DOHH2 (cell line): Measurements from ENCODE around the gene CRYBA2.

Experiments used
- H3F3A ChIP-seq: fragments of 200-600 bp; sonication (generic), shearing (Covaris generic); 2 replicates; pipeline ENCODE4 v1.6.0; 2016; ENCODE audit warnings: antibody characterized with exemption, mild to moderate bottlenecking; ENCODE audit not compliant: control insufficient read depth, insufficient read depth
- H3K27ac ChIP-seq: fragments of 200-600 bp; sonication (generic); 2 replicates; pipeline ENCODE4 v1.5.1; 2014; ENCODE audit warnings: low read depth, mild to moderate bottlenecking, low read length, moderate library complexity
- H3K27me3 ChIP-seq: fragments of 200-600 bp; sonication (generic); 2 replicates; pipeline ENCODE4 v1.6.1; 2014; ENCODE audit warnings: mild to moderate bottlenecking, low read length, mixed read lengths; ENCODE audit not compliant: control insufficient read depth
- H3K36me3 ChIP-seq: fragments of 200-600 bp; sonication (generic); 2 replicates; pipeline ENCODE4 v1.6.1; 2014; ENCODE audit warnings: mild to moderate bottlenecking, low read length, moderate library complexity, mixed read lengths; ENCODE audit not compliant: control insufficient read depth
- H3K4me1 ChIP-seq: fragments of 200-600 bp; sonication (generic); 2 replicates; pipeline ENCODE4 v1.6.1; 2014; ENCODE audit warnings: mild to moderate bottlenecking, low read length, mixed read lengths; ENCODE audit not compliant: control insufficient read depth
- H3K4me2 ChIP-seq: fragments of 200-600 bp; sonication (generic); 2 replicates; pipeline ENCODE4 v1.6.0; 2014; ENCODE audit warnings: mild to moderate bottlenecking, low read length, moderate library complexity
- H3K4me3 ChIP-seq: fragments of 200-600 bp; sonication (generic); 2 replicates; pipeline ENCODE4 v1.5.1; 2014; ENCODE audit warnings: mild to moderate bottlenecking, low read length, mixed read lengths
- H3K79me2 ChIP-seq: fragments of 200-600 bp; sonication (generic); 2 replicates; pipeline ENCODE4 v1.6.1; 2014; ENCODE audit warnings: mild to moderate bottlenecking, low read length, mixed read lengths; ENCODE audit not compliant: control insufficient read depth
- H3K9me2 ChIP-seq: fragments of 200-600 bp; sonication (generic); replicated peaks from 2 replicates; pipeline ENCODE4 v1.6.1; 2014; ENCODE audit warnings: mild to moderate bottlenecking, low read length, mixed read lengths; ENCODE audit not compliant: control insufficient read depth
- H3K9me3 ChIP-seq: fragments of 200-600 bp; sonication (generic); 2 replicates; pipeline ENCODE4 v1.6.1; 2014; ENCODE audit warnings: antibody characterized with exemption, low read length, mixed read lengths; ENCODE audit not compliant: control insufficient read depth, insufficient read depth
- H4K20me1 ChIP-seq: fragments of 200-600 bp; sonication (generic); 2 replicates; pipeline ENCODE4 v1.6.0; 2014; ENCODE audit warnings: low read depth, mild to moderate bottlenecking, antibody characterized with exemption, low read length, moderate library complexity; ENCODE audit not compliant: control insufficient read depth, insufficient read depth
- EZH2phosphoT487 ChIP-seq: fragments of 200-600 bp; sonication (generic); IDR thresholded peaks from 2 replicates; pipeline ENCODE4 v1.6.1; 2017; ENCODE audit warnings: borderline replicate concordance, mild to moderate bottlenecking, antibody characterized with exemption, low read length, moderate library complexity, mixed read lengths
- TF ChIP-seq, protein P1 (sequence below): fragments of 200-600 bp; sonication (generic); IDR thresholded peaks from one replicate; pipeline ENCODE4 v1.5.1; 2014; ENCODE audit warnings: antibody characterized with exemption, mild to moderate bottlenecking, low read depth, low read length; ENCODE audit not compliant: poor library complexity, severe bottlenecking

Gene CRYBA2

DNA sequence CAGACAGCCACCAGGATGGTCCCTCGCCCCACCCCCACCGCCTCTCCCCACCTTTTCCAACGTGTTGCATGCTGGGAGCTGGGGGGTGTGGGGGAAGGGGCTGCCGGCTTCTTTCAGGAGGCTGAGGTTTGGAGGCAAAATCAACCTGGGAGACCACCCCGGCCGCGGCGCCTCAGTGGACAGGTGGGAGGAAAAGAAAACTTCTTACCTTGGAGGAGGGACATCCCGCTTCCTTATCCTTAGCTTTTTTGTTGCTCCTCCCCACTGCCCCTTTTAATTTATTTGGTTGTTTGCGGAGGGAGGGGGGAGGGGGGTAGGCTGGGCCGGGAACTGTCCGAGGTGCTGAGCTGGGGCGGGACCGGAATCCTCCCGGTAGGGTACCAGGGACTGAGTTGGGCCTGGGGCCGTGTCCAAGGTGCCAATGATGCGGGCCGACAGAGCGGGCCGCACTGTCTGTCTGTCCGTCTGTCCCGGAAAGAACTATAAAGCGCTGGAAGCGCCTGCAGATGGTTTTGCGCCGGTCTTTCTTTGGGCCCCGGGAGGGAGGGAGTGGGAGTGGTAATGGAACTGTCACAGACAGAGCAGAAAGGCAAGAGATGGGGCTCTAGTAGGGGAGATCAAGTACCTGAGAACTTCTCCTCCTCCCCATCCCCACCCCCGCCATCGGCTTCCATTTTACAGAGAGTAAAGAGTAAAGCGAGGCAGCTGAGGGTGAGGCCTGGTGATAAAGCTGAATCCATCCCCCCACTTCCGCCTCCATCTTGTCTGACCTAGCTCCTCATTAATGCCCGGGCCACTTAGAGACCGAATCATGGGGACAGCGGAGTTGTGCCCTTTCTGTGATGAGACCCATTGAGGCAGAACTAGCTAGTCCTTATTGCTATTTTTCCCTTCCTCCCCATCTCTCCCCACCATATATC lies 31.3 kb downstream of the CRYBA2 start:
- TF ChIP-seq, protein P1, sequence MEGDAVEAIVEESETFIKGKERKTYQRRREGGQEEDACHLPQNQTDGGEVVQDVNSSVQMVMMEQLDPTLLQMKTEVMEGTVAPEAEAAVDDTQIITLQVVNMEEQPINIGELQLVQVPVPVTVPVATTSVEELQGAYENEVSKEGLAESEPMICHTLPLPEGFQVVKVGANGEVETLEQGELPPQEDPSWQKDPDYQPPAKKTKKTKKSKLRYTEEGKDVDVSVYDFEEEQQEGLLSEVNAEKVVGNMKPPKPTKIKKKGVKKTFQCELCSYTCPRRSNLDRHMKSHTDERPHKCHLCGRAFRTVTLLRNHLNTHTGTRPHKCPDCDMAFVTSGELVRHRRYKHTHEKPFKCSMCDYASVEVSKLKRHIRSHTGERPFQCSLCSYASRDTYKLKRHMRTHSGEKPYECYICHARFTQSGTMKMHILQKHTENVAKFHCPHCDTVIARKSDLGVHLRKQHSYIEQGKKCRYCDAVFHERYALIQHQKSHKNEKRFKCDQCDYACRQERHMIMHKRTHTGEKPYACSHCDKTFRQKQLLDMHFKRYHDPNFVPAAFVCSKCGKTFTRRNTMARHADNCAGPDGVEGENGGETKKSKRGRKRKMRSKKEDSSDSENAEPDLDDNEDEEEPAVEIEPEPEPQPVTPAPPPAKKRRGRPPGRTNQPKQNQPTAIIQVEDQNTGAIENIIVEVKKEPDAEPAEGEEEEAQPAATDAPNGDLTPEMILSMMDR, result no peak
- TF ChIP-seq EZH2phosphoT487, result no peak
- Histone ChIP-seq H3K27ac (no peak overlapping the region), H3K4me2 (no peak overlapping the region), H4K20me1 (no peaks in the 10 kb centered on the region), H3K4me3 (no peak overlapping the region), H3K36me3 (no peaks in the 10 kb centered on the region), H3K4me1 (peaks cover 11% of the 10 kb centered on the region), H3K79me2 (no peaks in the 10 kb centered on the region), H3K9me2 (no peaks in the 10 kb centered on the region), H3K9me3 (no peaks in the 10 kb centered on the region), H3K27me3 (peaks cover 24% of the 10 kb centered on the region), H3F3A (no peaks in the 10 kb centered on the region)

DNA sequence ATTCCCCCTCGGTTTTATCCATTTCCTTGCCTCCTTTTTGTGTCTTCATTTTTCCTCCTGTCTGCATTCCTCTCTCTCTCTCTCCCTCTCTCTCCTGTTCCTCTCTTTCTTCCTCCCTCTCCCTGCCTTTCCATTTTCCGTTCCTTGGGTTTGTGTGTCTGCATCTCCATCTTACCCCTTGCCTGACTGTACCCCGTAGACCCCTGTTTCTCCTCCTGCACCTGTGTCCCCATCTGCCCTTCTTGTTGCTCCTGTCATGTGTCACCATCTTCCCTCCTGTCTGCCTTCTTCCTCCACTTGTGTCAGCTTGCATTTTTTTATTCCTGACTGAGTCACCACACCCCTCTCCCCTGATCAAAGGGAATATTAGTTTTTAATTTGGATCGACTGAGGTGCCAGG lies 32.0 kb downstream of the CRYBA2 start:
- H3K27ac ChIP-seq, result no peak overlapping the region
- peaks cover 11% of the 10 kb centered on the region for H3K4me1 ChIP-seq
- no peaks in the 10 kb centered on the region for H3K9me3 ChIP-seq
- no peak overlapping the region for H3K4me3 ChIP-seq
- H3K27me3 ChIP-seq, result peaks cover 24% of the 10 kb centered on the region
- no peaks in the 10 kb centered on the region for H3K79me2 ChIP-seq
- no peaks in the 10 kb centered on the region for H3F3A ChIP-seq
- no peaks in the 10 kb centered on the region for H3K9me2 ChIP-seq
- TF ChIP-seq, protein P1, result no peak
- no peak for TF ChIP-seq EZH2phosphoT487
- no peak overlapping the region for H3K4me2 ChIP-seq
- H4K20me1 ChIP-seq, result no peaks in the 10 kb centered on the region
- H3K36me3 ChIP-seq, result no peaks in the 10 kb centered on the region

DNA sequence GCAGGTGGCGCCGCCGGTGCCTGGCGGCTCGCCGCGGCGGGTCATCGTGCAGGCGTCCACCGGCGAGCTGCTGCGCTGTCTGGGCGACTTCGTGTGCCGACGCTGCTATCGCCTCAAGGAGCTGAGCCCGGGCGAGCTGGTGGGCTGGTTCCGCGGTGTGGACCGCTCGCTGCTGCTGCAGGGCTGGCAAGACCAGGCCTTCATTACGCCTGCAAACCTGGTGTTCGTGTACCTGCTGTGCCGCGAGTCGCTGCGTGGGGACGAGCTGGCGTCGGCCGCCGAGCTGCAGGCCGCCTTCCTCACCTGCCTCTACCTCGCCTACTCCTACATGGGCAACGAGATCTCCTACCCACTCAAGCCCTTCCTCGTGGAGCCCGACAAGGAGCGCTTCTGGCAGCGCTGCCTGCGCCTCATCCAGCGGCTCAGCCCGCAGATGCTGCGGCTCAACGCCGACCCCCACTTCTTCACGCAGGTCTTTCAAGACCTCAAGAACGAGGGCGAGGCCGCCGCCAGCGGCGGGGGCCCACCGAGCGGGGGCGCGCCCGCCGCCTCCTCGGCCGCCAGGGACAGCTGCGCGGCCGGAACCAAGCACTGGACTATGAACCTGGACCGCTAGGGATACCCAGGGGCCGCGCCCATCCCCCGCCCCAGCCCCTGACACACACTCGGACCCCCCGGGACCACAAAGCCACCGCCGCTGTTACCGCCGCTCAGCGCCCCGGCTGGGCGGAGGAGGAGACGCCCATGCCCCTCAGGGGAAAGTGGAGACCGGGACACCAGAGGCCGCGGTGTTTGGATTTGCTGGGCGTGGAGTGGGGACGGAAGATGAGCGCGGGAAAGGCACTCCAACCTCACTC lies 32.7 kb downstream of the CRYBA2 start:
- no peak overlapping the region for H3K4me3 ChIP-seq
- H3K27me3 ChIP-seq, result peaks cover 24% of the 10 kb centered on the region

More for the DNA sequence above, 32.7 kb downstream of the CRYBA2 start:
- H3K4me2 ChIP-seq, result no peak overlapping the region
- H3K4me1 ChIP-seq, result peaks cover 11% of the 10 kb centered on the region
- H3K9me2 ChIP-seq, result no peaks in the 10 kb centered on the region
- no peaks in the 10 kb centered on the region for H3K36me3 ChIP-seq
- no peaks in the 10 kb centered on the region for H3F3A ChIP-seq
- no peak overlapping the region for H3K27ac ChIP-seq
- no peak for TF ChIP-seq EZH2phosphoT487
- TF ChIP-seq, protein P1, result no peak
- H3K79me2 ChIP-seq, result no peaks in the 10 kb centered on the region
- no peaks in the 10 kb centered on the region for H3K9me3 ChIP-seq
- H4K20me1 ChIP-seq, result no peaks in the 10 kb centered on the region
